WTC11 (cell line): ENCODE data around the gene TMEM164. TPM values are rescaled to one million over a fixed set of nuclear protein-coding genes. Genes with fewer than 3 reads are reported as not detected.

Experiments
- ATAC-seq: fragments of 200-7000 bp; cut with Tn5 transposase; 2 replicates; pipeline ENCODE4 v1.10.0; 2021; ENCODE audit warnings: mild to moderate bottlenecking, moderate library complexity
- CTCF ChIA-PET: fragments of 300-600 bp; sonication (Branson Sonifier 250); formaldehyde crosslinking; loops from one replicate; lab custom pipeline; 2021; ENCODE audit warnings: antibody characterized with exemption; lab: Charles Lee
- POLR2A ChIA-PET: fragments of 350-600 bp; sonication (Branson Sonifier 250); formaldehyde crosslinking; loops from one replicate; lab custom pipeline; 2021; ENCODE audit warnings: antibody characterized with exemption; lab: Charles Lee
- DNase-seq: peaks from one replicate; pipeline ENCODE4 v3.0.0; 2021; ENCODE audit warnings: low spot score
- H3K27ac Mint-ChIP-seq: 2 replicates; pipeline ENCODE4 v1.8.0; 2021; ENCODE audit warnings: mixed read lengths
- H3K27me3 Mint-ChIP-seq: 2 replicates; pipeline ENCODE4 v1.8.0; 2021; ENCODE audit warnings: low read depth, mild to moderate bottlenecking, moderate library complexity, mixed read lengths
- H3K36me3 Mint-ChIP-seq: 2 replicates; pipeline ENCODE4 v1.8.0; 2021; ENCODE audit warnings: mixed read lengths
- H3K4me1 Mint-ChIP-seq: 2 replicates; pipeline ENCODE4 v1.8.0; 2022; ENCODE audit warnings: mixed read lengths
- H3K4me3 Mint-ChIP-seq: 2 replicates; pipeline ENCODE4 v1.8.0; 2021; ENCODE audit warnings: mild to moderate bottlenecking, moderate library complexity, mixed read lengths
- H3K9me3 Mint-ChIP-seq: 2 replicates; pipeline ENCODE4 v1.8.0; 2021; ENCODE audit warnings: mixed read lengths
- AR ChIP-seq: fragments of 250-450 bp; sonication (Bioruptor Pico); IDR thresholded peaks from 2 replicates; pipeline ENCODE4 v1.9.0; 2021; ENCODE audit warnings: mild to moderate bottlenecking
- ATF1 ChIP-seq: sonication (generic); formaldehyde crosslinking; IDR thresholded peaks from 2 replicates; pipeline ENCODE4 v1.8.1; 2023; ENCODE audit warnings: mild to moderate bottlenecking, moderate library complexity, missing genetic modification reagents
- ATF2 ChIP-seq: sonication (generic); formaldehyde crosslinking; IDR thresholded peaks from 2 replicates; pipeline ENCODE4 v1.8.1; 2022; ENCODE audit warnings: low read depth, missing genetic modification reagents, borderline replicate concordance
- ATF3 ChIP-seq: sonication (generic); formaldehyde crosslinking; conservative IDR thresholded peaks from 2 replicates; pipeline ENCODE4 v1.8.1; 2022; ENCODE audit warnings: mild to moderate bottlenecking, missing genetic modification reagents
- CREM ChIP-seq: sonication (generic); formaldehyde crosslinking; IDR thresholded peaks from 2 replicates; pipeline ENCODE4 v1.8.1; 2022; ENCODE audit warnings: mild to moderate bottlenecking, missing genetic modification reagents, moderate library complexity
- E2F5 ChIP-seq: sonication (generic); formaldehyde crosslinking; IDR thresholded peaks from 2 replicates; pipeline ENCODE4 v1.8.1; 2022; ENCODE audit warnings: mild to moderate bottlenecking, moderate library complexity, missing genetic modification reagents
- ELF4 ChIP-seq: sonication (generic); formaldehyde crosslinking; IDR thresholded peaks from 2 replicates; pipeline ENCODE4 v1.8.1; 2022; ENCODE audit warnings: low read depth, mild to moderate bottlenecking, moderate library complexity, missing genetic modification reagents
- ERG ChIP-seq: fragments of 250-450 bp; sonication (Bioruptor Pico); IDR thresholded peaks from 2 replicates; pipeline ENCODE4 v1.8.0; 2021; ENCODE audit warnings: mild to moderate bottlenecking
- ETV6 ChIP-seq: sonication (generic); formaldehyde crosslinking; IDR thresholded peaks from 2 replicates; pipeline ENCODE4 v1.8.1; 2022; ENCODE audit warnings: mild to moderate bottlenecking, missing genetic modification reagents
- FOXJ3 ChIP-seq: sonication (generic); formaldehyde crosslinking; IDR thresholded peaks from 2 replicates; pipeline ENCODE4 v1.9.0; 2021; ENCODE audit warnings: missing genetic modification reagents, mild to moderate bottlenecking, borderline replicate concordance
- GRHL2 ChIP-seq: fragments of 250-450 bp; sonication (Bioruptor Pico); IDR thresholded peaks from 2 replicates; pipeline ENCODE4 v1.8.0; 2022; ENCODE audit warnings: mild to moderate bottlenecking, moderate library complexity; ENCODE audit not compliant: insufficient replicate concordance, severe bottlenecking
- HMGA2 ChIP-seq: fragments of 250-450 bp; sonication (Bioruptor Pico); IDR thresholded peaks from 2 replicates; pipeline ENCODE4 v1.4.0; 2021; ENCODE audit warnings: mild to moderate bottlenecking, moderate library complexity
- IRF1 ChIP-seq: sonication (generic); formaldehyde crosslinking; IDR thresholded peaks from 2 replicates; pipeline ENCODE4 v1.8.0; 2023; ENCODE audit warnings: missing genetic modification reagents
- IRF2 ChIP-seq: sonication (generic); formaldehyde crosslinking; IDR thresholded peaks from 2 replicates; pipeline ENCODE4 v1.8.0; 2022; ENCODE audit warnings: low read depth, missing genetic modification reagents, borderline replicate concordance
- MAX ChIP-seq: sonication (generic); formaldehyde crosslinking; IDR thresholded peaks from 2 replicates; pipeline ENCODE4 v1.8.0; 2022; ENCODE audit warnings: mild to moderate bottlenecking, missing genetic modification reagents
- MLX ChIP-seq: sonication (generic); formaldehyde crosslinking; IDR thresholded peaks from 2 replicates; pipeline ENCODE4 v1.8.1; 2023; ENCODE audit warnings: mild to moderate bottlenecking, missing genetic modification reagents, moderate library complexity
- MYBL2 ChIP-seq: sonication (generic); formaldehyde crosslinking; IDR thresholded peaks from 2 replicates; pipeline ENCODE4 v1.8.1; 2023; ENCODE audit warnings: mild to moderate bottlenecking, moderate library complexity, missing genetic modification reagents
- NFATC4 ChIP-seq: fragments of 250-450 bp; sonication (Bioruptor Pico); IDR thresholded peaks from 2 replicates; pipeline ENCODE4 v1.9.0; 2021; ENCODE audit warnings: mild to moderate bottlenecking
- NFE2L1 ChIP-seq: sonication (generic); formaldehyde crosslinking; IDR thresholded peaks from 2 replicates; pipeline ENCODE4 v1.8.1; 2023; ENCODE audit warnings: missing genetic modification reagents
- NR3C1 ChIP-seq: sonication (generic); formaldehyde crosslinking; conservative IDR thresholded peaks from 2 replicates; pipeline ENCODE4 v1.8.1; 2023; ENCODE audit warnings: low read depth, mild to moderate bottlenecking, missing genetic modification reagents
- TP53 ChIP-seq: sonication (generic); formaldehyde crosslinking; IDR thresholded peaks from 2 replicates; pipeline ENCODE4 v1.8.1; 2023; ENCODE audit warnings: mild to moderate bottlenecking, missing genetic modification reagents
- USF2 ChIP-seq: sonication (generic); formaldehyde crosslinking; IDR thresholded peaks from 2 replicates; pipeline ENCODE4 v1.8.1; 2023; ENCODE audit warnings: mild to moderate bottlenecking, missing genetic modification reagents, moderate library complexity
- ZBTB43 ChIP-seq: sonication (generic); formaldehyde crosslinking; IDR thresholded peaks from 2 replicates; pipeline ENCODE4 v1.8.1; 2023; ENCODE audit warnings: mild to moderate bottlenecking, missing genetic modification reagents
- ZNF121 ChIP-seq: sonication (generic); formaldehyde crosslinking; IDR thresholded peaks from 2 replicates; pipeline ENCODE4 v1.8.0; 2023; ENCODE audit warnings: missing genetic modification reagents
- total RNA-seq: library from RNA; stranded (reverse); gene quantifications from 3 replicates; pipeline ENCODE4 v1.2.3, GENCODE V29; 2021

Gene TMEM164
- total RNA-seq, 1 experiment from 2014 or later, result 16.0 TPM

GRCh38 chrX:110104078-110104477, 101.2 kb downstream of the TMEM164 start:
- Mint-ChIP-seq H3K27me3 (peaks cover 63% of the 10 kb centered on the region), H3K9me3 (no peaks in the 10 kb centered on the region), H3K4me3 (no peak overlapping the region), H3K27ac (no peak overlapping the region), H3K4me1 (peaks cover 13% of the 10 kb centered on the region), H3K36me3 (no peaks in the 10 kb centered on the region)
- TF ChIP-seq ATF3 (CRISPR knock-in tag) (no peak), HMGA2 (CRISPR knock-in tag) (no peak), NR3C1 (no peak), ZBTB43 (CRISPR knock-in tag) (no peak), NFATC4 (CRISPR knock-in tag) (no peak), ELF4 (no peak), ETV6 (CRISPR knock-in tag) (no peak), TP53 (no peak), NFE2L1 (CRISPR knock-in tag) (no peak), E2F5 (no peak), FOXJ3 (CRISPR knock-in tag) (no peak), GRHL2 (CRISPR knock-in tag) (no peak), ZNF121 (no peak), IRF1 (no peak), MYBL2 (CRISPR knock-in tag) (no peak), ATF2 (CRISPR knock-in tag) (no peak), MLX (no peak), USF2 (CRISPR knock-in tag) (no peak), ERG (CRISPR knock-in tag) (no peak)
- ChIA-PET POLR2A (no interaction called here), CTCF (interaction anchor here (1.5 kb wide), 1 partner anchor 42 kb away, joined by 4 read pairs; no protein-coding TSS in a partner anchor)
- DNase-seq (no peak), ATAC-seq (no peak)

- Mint-ChIP-seq H3K27ac (no peak overlapping the region), H3K9me3 (no peaks in the 10 kb centered on the region), H3K4me3 (no peak overlapping the region), H3K36me3 (no peaks in the 10 kb centered on the region), H3K4me1 (peaks cover 6% of the 10 kb centered on the region), H3K27me3 (peaks cover 29% of the 10 kb centered on the region)
- ChIA-PET POLR2A (no interaction called here), CTCF (no interaction called here)
- no peak for ATAC-seq
- DNase-seq, result no peak
- TF ChIP-seq NFE2L1 (CRISPR knock-in tag) (no peak), CREM (CRISPR knock-in tag) (no peak), MAX (no peak), AR (CRISPR knock-in tag) (no peak), ETV6 (CRISPR knock-in tag) (no peak), FOXJ3 (CRISPR knock-in tag) (no peak), E2F5 (no peak), IRF2 (CRISPR knock-in tag) (no peak), ATF1 (CRISPR knock-in tag) (no peak)
These were observed 105.5 kb downstream of the TMEM164 start for GRCh38 chrX:110108381-110108821.
